GM12878 (cell line): ENCODE measurements around the gene RMND5A. TPM values are rescaled to one million over a fixed set of nuclear protein-coding genes. Genes with fewer than 3 reads are reported as not detected.

ENCODE experiments used
- BHLHE40 ChIP-seq, 2 experiments: fragments of 450-650 bp in 1 of 2; IDR thresholded peaks; 2 replicates each; pipeline ENCODE4 v1.6.1; 2011 to 2017; ENCODE audit warnings: low read depth in 2 of 2, borderline replicate concordance in 1 of 2, improper control_type of control experiment in 1 of 2, low read length in 1 of 2, mild to moderate bottlenecking in 1 of 2
- EGR1 ChIP-seq, 2 experiments: IDR thresholded peaks; 1 replicate in 1 of 2; 2 replicates in 1 of 2; pipeline ENCODE4 v1.6.1; 2011 to 2012; ENCODE audit warnings: low read depth in 2 of 2, low read length in 2 of 2, borderline replicate concordance in 1 of 2, mild to moderate bottlenecking in 1 of 2, moderate library complexity in 1 of 2
- ETV6 ChIP-seq, 2 experiments: fragments of 450-650 bp in 1 of 2; IDR thresholded peaks in 1 of 2; conservative IDR thresholded peaks in 1 of 2; 2 replicates each; pipeline ENCODE4 v1.6.1; 2014; ENCODE audit warnings: antibody characterized with exemption in 1 of 2, borderline replicate concordance in 1 of 2, low read depth in 1 of 2, mild to moderate bottlenecking in 1 of 2, moderate library complexity in 1 of 2
- JUND ChIP-seq: IDR thresholded peaks from 2 replicates; pipeline ENCODE4 v1.6.1; 2012; ENCODE audit warnings: low read depth, mild to moderate bottlenecking, low read length, improper control_type of control experiment, moderate library complexity
- NR2F1 ChIP-seq: fragments of 450-650 bp; conservative IDR thresholded peaks from 2 replicates; pipeline ENCODE4 v1.6.1; 2017; ENCODE audit warnings: mild to moderate bottlenecking
- SIX5 ChIP-seq: IDR thresholded peaks from 2 replicates; pipeline ENCODE4 v1.6.1; 2011; ENCODE audit warnings: mild to moderate bottlenecking, low read depth, low read length, moderate library complexity; ENCODE audit not compliant: severe bottlenecking
- SRF ChIP-seq, 2 experiments: IDR thresholded peaks; 2 replicates each; pipeline ENCODE4 v1.6.1; 2011; ENCODE audit warnings: low read depth in 2 of 2, low read length in 2 of 2, mild to moderate bottlenecking in 1 of 2, moderate library complexity in 1 of 2
- ZZZ3 ChIP-seq: IDR thresholded peaks from 2 replicates; pipeline ENCODE4 v1.6.1; 2011; ENCODE audit warnings: low read depth; ENCODE audit not compliant: control insufficient read depth, insufficient read length
- polyA plus RNA-seq, 11 experiments: library from polyadenylated mRNA; depleted of rRNA in 4 of 11; unstranded in 6 of 11; stranded (reverse) in 5 of 11; fragments of >200 nt; fragmentation: Nextera tagmentation in 4 of 11; fragmentation: Illumina TruSeq in 1 of 11; extraction: Ambion mirVana in 4 of 11; extraction: Trizol in 1 of 11; gene quantifications; 1 replicate in 1 of 11; 2 replicates in 10 of 11; pipeline versions ENCODE4 v1.2.1 to v1.2.3, GENCODE V29; 2011 to 2016; ENCODE audit warnings: inconsistent platforms in 2 of 11, missing spikeins in 2 of 11, low read depth in 1 of 11
- total RNA-seq, 4 experiments: library from RNA; depleted of rRNA in 3 of 4; stranded (reverse); fragments of >200 nt in 3 of 4; fragmentation: Illumina TruSeq in 1 of 4; extraction: Trizol in 1 of 4; gene quantifications; 2 replicates each; pipeline versions ENCODE4 v1.2.1 to v1.2.3, GENCODE V29; 2013 to 2021
- TF ChIP-seq, protein P1 (sequence below): fragments of 450-650 bp; formaldehyde crosslinking; IDR thresholded peaks from 2 replicates; pipeline ENCODE4 v1.5.0; 2022; ENCODE audit warnings: mild to moderate bottlenecking, missing genetic modification characterization
- TF ChIP-seq, protein P2 (sequence below): IDR thresholded peaks from 2 replicates; pipeline ENCODE4 v1.6.1; 2011; ENCODE audit warnings: borderline replicate concordance, low read depth, mild to moderate bottlenecking, moderate library complexity, low read length; ENCODE audit not compliant: insufficient read depth, poor library complexity, severe bottlenecking
- TF ChIP-seq, protein P3 (sequence below): IDR thresholded peaks from 2 replicates; pipeline ENCODE4 v1.6.1; 2012; ENCODE audit warnings: low read length, inconsistent platforms

Gene RMND5A
- total and polyA plus RNA-seq, 10 of the 15 experiments (the other 5 are each of a cell fraction or from before 2014, with no cell fraction given): 8.3 to 33.6 (median 23.2) TPM

DNA sequence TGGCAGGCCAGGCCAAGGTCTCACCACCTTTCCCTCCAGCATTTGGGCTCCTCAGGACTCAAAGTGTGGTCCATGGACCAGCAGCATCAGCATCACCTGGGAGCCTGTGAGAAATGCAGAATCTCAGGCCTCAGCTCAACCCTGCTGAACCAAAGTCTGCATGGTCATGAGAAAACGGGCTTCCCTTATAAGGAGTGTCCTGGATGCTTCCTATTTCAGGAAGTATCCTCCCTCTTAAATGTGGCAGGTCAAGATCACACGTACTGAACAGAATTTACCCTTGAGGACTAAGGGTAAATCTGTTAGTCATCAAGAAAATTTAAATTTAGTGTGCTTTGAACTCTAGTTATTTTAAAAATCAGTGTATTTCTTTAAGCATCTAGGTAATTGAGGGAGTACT is 58.9 kb downstream of the RMND5A start (continued):
- TF ChIP-seq, protein P1, sequence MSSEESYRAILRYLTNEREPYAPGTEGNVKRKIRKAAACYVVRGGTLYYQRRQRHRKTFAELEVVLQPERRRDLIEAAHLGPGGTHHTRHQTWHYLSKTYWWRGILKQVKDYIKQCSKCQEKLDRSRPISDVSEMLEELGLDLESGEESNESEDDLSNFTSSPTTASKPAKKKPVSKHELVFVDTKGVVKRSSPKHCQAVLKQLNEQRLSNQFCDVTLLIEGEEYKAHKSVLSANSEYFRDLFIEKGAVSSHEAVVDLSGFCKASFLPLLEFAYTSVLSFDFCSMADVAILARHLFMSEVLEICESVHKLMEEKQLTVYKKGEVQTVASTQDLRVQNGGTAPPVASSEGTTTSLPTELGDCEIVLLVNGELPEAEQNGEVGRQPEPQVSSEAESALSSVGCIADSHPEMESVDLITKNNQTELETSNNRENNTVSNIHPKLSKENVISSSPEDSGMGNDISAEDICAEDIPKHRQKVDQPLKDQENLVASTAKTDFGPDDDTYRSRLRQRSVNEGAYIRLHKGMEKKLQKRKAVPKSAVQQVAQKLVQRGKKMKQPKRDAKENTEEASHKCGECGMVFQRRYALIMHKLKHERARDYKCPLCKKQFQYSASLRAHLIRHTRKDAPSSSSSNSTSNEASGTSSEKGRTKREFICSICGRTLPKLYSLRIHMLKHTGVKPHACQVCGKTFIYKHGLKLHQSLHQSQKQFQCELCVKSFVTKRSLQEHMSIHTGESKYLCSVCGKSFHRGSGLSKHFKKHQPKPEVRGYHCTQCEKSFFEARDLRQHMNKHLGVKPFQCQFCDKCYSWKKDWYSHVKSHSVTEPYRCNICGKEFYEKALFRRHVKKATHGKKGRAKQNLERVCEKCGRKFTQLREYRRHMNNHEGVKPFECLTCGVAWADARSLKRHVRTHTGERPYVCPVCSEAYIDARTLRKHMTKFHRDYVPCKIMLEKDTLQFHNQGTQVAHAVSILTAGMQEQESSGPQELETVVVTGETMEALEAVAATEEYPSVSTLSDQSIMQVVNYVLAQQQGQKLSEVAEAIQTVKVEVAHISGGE: no peak
- TF ChIP-seq JUND (no peak), EGR1 (IDR thresholded peaks at IDR 0.05; ENCODE audit: borderline replicate concordance in 1 of 2, low read depth in 2 of 2, low read length in 2 of 2) (no peak), NR2F1 (no peak), SRF (IDR thresholded peaks at IDR 0.05; ENCODE audit: low read depth in 2 of 2, low read length in 2 of 2) (no peak), ZZZ3 (no peak), SIX5 (no peak), BHLHE40 (IDR thresholded peaks at IDR 0.05; ENCODE audit: borderline replicate concordance in 1 of 2, low read depth in 2 of 2, low read length in 1 of 2) (no peak), ETV6 (conservative IDR thresholded peaks at IDR 0.05 in 1 of 2, IDR thresholded peaks at IDR 0.05 in 1 of 2; ENCODE audit: borderline replicate concordance in 1 of 2, low read depth in 1 of 2) (no peak)
- TF ChIP-seq, protein P2, sequence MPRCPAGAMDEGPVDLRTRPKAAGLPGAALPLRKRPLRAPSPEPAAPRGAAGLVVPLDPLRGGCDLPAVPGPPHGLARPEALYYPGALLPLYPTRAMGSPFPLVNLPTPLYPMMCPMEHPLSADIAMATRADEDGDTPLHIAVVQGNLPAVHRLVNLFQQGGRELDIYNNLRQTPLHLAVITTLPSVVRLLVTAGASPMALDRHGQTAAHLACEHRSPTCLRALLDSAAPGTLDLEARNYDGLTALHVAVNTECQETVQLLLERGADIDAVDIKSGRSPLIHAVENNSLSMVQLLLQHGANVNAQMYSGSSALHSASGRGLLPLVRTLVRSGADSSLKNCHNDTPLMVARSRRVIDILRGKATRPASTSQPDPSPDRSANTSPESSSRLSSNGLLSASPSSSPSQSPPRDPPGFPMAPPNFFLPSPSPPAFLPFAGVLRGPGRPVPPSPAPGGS: no peak
- TF ChIP-seq, protein P3, sequence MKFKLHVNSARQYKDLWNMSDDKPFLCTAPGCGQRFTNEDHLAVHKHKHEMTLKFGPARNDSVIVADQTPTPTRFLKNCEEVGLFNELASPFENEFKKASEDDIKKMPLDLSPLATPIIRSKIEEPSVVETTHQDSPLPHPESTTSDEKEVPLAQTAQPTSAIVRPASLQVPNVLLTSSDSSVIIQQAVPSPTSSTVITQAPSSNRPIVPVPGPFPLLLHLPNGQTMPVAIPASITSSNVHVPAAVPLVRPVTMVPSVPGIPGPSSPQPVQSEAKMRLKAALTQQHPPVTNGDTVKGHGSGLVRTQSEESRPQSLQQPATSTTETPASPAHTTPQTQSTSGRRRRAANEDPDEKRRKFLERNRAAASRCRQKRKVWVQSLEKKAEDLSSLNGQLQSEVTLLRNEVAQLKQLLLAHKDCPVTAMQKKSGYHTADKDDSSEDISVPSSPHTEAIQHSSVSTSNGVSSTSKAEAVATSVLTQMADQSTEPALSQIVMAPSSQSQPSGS: no peak
